ENCODE data around the gene STAT5A. TPM values are rescaled to one million over a fixed set of nuclear protein-coding genes. Genes with fewer than 3 reads are reported as not detected.
"Not testable (repeated sequence)": the region's sequence is repeated elsewhere in the genome, so short reads cannot be mapped to it uniquely, and the experiment has no call there.

The STAT5A gene
- polyA plus RNA-seq, 1 experiment = 5.3 TPM

DNA sequence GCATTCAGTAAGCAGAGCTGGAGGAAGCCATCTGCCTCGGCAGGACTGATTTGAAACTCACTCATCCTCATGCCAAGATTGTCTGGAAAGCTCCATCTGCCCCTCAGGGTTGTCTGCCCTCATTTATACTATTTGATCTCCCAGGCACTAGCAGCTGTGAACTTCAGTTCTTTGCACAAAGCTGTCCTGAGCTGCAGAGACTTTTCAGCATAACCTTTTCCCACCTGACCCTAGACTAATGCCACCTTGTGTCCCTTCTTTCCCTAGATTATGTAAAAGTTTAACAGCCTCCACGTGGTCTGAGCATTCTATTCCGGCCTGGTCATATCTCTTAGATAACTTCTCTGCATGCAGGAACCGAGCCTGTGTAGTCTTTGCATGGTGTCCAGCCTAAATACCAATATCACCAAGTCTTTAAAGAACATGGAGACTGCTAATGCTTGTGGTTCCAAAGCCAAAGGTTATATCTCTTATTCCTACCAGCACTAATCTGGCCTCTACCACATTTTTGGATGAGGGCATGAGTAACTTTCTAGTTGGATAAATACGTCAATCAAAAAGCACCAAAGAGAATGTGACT, 29.1 kb downstream of the STAT5A start:
- TF ChIP-seq CTCF (IDR thresholded peaks at IDR 0.05; ENCODE audit: low read depth, low read length) = no peak
- Histone ChIP-seq H3K27ac (ENCODE audit: low read depth, low read length) (no peak overlapping the region), H3K27me3 (ENCODE audit: control insufficient read depth, insufficient read depth, low read length) (no peaks in the 10 kb centered on the region), H3K4me3 (ENCODE audit: low read depth, low read length) (no peak overlapping the region), H3K9me3 (ENCODE audit: control insufficient read depth, insufficient read depth, low read length) (no peaks in the 10 kb centered on the region)
- DNase-seq (ENCODE audit: low read depth, low spot score) = no peak
- CTCF ChIA-PET = no interaction called here
- POLR2A ChIA-PET = interaction anchor here (0.7 kb wide), 1 partner anchor 363 kb away, joined by 3 read pairs; no protein-coding TSS in a partner anchor

DNA sequence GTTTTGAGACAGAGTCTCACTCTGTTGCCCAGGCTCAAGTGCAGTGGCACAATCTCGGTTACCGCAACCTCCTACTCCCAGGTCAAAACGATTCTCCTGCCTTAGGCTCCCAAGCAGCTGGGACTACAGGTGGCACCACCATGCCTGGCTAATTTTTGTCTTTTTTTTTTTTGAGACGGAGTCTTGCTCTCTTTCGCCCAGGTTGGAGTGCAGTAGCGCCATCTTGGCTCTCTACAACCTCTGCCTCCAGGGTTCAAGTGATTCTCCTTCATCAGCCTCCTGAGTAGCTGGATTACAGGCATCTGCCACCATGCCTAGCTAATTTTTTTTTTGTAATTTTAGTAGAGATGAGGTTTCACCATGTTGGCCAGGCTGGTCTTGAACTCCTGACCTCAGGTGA, 29.7 kb downstream of the STAT5A start:
- H3K4me3 ChIP-seq (ENCODE audit: low read depth, low read length); DNase-seq (ENCODE audit: low read depth, low spot score); H3K27me3 ChIP-seq (ENCODE audit: control insufficient read depth, insufficient read depth, low read length); H3K9me3 ChIP-seq (ENCODE audit: control insufficient read depth, insufficient read depth, low read length); H3K27ac ChIP-seq (ENCODE audit: low read depth, low read length); POLR2A ChIA-PET: not testable (repeated sequence)
- CTCF ChIA-PET = interaction anchor here (0.7 to 0.9 kb wide), 2 partner anchors 96 to 104 kb away, joined by 3 read pairs; no protein-coding TSS in a partner anchor

DNA sequence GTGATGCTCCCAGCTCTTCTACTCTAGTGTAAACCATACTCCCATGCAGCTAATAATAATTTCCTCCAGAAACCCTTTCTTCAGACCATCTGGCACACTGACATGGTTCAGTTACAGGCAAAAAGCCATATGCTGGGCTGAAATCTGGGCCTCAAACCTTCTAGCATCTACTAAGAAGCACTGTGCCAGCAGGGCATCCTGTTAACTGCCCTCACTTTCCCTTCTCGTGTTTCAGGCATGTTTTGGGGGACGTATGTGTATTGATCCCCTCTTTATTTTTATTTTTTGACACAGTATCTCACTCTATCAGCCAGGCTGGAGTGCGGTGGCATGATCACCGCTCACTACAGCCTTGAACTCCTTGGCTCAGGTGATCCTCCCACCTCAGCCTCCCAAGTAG, 33.3 kb downstream of the STAT5A start:
- no peak for TF ChIP-seq CTCF (IDR thresholded peaks at IDR 0.05; ENCODE audit: low read depth, low read length)
- POLR2A ChIA-PET = interaction anchor here (0.7 to 1.0 kb wide), 2 partner anchors 67 to 206 kb away, joined by 7 to 10 read pairs; partner anchors contain the start of gene STAT3
- Histone ChIP-seq H3K27me3 (ENCODE audit: control insufficient read depth, insufficient read depth, low read length) (no peaks in the 10 kb centered on the region), H3K27ac (ENCODE audit: low read depth, low read length) (no peak overlapping the region), H3K9me3 (ENCODE audit: control insufficient read depth, insufficient read depth, low read length) (no peaks in the 10 kb centered on the region), H3K4me3 (ENCODE audit: low read depth, low read length) (no peak overlapping the region)
- CTCF ChIA-PET = interaction anchor here (0.6 to 3.3 kb wide), 11 partner anchors 9 to 1445 kb away, joined by 3 to 15 read pairs (median 6); no protein-coding TSS in a partner anchor
- DNase-seq (ENCODE audit: low read depth, low spot score) = no peak

DNA sequence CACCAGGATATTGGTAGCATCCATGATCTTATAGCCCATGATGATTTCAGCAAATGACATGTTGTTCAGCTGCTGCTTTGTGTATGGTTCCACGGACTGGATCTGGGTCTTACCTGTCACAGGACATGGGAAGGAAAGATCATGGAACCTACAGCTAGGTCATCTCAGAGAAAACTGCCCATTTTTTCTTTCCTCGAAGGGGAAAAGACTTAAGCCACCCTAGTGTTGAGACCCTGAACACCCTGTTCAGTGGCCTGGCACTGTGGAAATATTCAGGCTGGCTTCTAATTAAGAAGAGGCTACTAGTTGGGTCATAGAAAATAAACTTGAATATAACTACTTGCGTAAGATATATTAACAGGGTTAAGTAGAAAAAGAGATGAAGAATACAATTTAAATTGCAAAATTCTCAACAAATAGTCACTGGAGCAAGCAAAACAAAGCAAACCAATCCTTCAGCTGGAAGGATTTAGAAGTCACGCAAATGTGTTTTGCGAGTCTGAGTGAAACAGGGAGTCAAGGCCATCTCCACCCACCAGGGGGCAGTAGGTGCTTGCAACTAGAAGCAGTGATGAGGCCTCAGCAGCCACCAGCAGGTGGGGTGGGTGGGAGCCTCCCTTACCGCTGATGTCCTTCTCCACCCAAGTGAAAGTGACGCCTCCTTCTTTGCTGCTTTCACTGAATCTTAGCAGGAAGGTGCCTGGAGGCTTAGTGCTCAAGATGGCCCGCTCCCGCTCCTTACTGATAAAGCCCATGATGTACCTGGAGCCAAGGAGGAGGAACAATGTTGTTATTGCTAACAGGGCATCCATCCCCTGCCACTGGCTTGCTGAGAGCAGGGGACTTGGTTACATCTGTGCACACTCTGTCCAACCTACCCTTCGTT, 34.3 kb downstream of the STAT5A start:
- H3K9me3 ChIP-seq (ENCODE audit: control insufficient read depth, insufficient read depth, low read length) = no peaks in the 10 kb centered on the region
- H3K27me3 ChIP-seq (ENCODE audit: control insufficient read depth, insufficient read depth, low read length) = no peaks in the 10 kb centered on the region
- ChIA-PET CTCF (interaction anchor here (0.6 to 3.6 kb wide), 16 partner anchors 9 to 208 kb away, joined by 3 to 16 read pairs (median 6); no protein-coding TSS in a partner anchor), POLR2A (no interaction called here)
- peak; percentile 100 for TF ChIP-seq CTCF (IDR thresholded peaks at IDR 0.05; ENCODE audit: low read depth, low read length)
- no peak overlapping the region for H3K27ac ChIP-seq (ENCODE audit: low read depth, low read length)
- peak; percentile 88 for DNase-seq (ENCODE audit: low read depth, low spot score)
- H3K4me3 ChIP-seq (ENCODE audit: low read depth, low read length) = no peak overlapping the region

GRCh38 chr17:42323268-42323773, 35.0 kb downstream of the STAT5A start:
- POLR2A ChIA-PET = no interaction called here
- TF ChIP-seq CTCF (IDR thresholded peaks at IDR 0.05; ENCODE audit: low read depth, low read length) = no peak
- Histone ChIP-seq H3K27me3 (ENCODE audit: control insufficient read depth, insufficient read depth, low read length) (no peaks in the 10 kb centered on the region), H3K9me3 (ENCODE audit: control insufficient read depth, insufficient read depth, low read length) (no peaks in the 10 kb centered on the region), H3K4me3 (ENCODE audit: low read depth, low read length) (no peak overlapping the region), H3K27ac (ENCODE audit: low read depth, low read length) (no peak overlapping the region)
- DNase-seq (ENCODE audit: low read depth, low spot score) = no peak
- CTCF ChIA-PET = interaction anchor here (0.5 to 3.6 kb wide), 12 partner anchors 9 to 203 kb away, joined by 3 to 16 read pairs (median 4); no protein-coding TSS in a partner anchor
